Stimulated activated CD8-positive, alpha-beta memory T cell treated with anti-CD3 and anti-CD28 coated beads, Interleukin-4, amount 100 ng/mL, for 24 hours (primary cell): ENCODE results near the gene SLC6A14.

ENCODE experiments used
- DNase-seq: peaks from one replicate; pipeline ENCODE4 v3.0.0-alpha.2; 2020; ENCODE audit warnings: low read depth

The SLC6A14 gene, protein sequence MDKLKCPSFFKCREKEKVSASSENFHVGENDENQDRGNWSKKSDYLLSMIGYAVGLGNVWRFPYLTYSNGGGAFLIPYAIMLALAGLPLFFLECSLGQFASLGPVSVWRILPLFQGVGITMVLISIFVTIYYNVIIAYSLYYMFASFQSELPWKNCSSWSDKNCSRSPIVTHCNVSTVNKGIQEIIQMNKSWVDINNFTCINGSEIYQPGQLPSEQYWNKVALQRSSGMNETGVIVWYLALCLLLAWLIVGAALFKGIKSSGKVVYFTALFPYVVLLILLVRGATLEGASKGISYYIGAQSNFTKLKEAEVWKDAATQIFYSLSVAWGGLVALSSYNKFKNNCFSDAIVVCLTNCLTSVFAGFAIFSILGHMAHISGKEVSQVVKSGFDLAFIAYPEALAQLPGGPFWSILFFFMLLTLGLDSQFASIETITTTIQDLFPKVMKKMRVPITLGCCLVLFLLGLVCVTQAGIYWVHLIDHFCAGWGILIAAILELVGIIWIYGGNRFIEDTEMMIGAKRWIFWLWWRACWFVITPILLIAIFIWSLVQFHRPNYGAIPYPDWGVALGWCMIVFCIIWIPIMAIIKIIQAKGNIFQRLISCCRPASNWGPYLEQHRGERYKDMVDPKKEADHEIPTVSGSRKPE

DNA sequence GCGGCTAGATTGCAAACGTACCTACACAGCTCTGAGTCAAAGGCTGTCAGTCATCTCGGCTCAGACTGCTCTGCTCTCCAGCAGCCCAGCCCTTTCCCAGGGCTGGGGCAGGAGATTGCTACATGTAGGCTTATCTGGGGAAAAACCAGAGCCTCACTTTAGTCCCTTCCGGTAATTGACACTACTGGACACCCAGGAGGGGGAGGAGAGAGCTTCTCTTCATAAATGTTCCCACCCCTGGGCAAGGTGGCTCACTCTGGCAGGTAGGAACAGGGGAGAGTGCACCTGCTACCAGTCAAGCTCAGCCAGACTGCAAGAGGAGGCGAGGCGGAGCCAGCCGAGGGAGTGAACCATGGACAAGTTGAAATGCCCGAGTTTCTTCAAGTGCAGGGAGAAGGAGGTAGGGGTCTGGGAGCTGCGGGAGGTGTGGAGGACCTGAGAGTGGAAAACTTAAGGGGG lies at the start of gene SLC6A14:
Gene SLC6A14, plus strand, starts transcription at position 249 of the 459 bp plus-strand sequence. Its CDS starts 104 bp downstream, at position 353.
- DNase-seq: no peak

GRCh38 chrX:116395752-116396151 lies 40.7 kb upstream of the SLC6A14 start:
- DNase-seq: no peak

- no peak for DNase-seq
These were observed 36.7 kb upstream of the SLC6A14 start for GRCh38 chrX:116399681-116400080.

- no peak for DNase-seq
These were observed 27.2 kb upstream of the SLC6A14 start for GRCh38 chrX:116409219-116409618.

DNA sequence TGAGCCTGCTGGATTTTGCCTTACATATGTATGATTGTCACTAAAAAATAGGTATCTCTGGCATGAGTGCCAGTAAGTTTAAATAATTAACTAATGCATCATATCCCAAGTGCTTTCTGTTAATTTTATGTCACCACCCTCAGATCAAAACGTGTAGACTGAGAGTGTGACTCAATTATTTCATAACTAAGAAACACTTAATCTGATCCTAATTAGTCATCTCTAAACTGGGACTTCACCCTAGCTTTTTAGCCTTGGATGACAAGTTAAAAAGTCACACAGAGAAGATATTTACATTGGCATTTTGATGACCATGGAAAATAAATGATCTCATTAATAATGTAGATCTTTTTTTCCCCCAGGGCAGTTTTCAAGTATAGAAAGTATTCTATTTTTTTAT lies 23.1 kb upstream of the SLC6A14 start:
- DNase-seq: no peak

- DNase-seq: no peak
These were observed 19.2 kb upstream of the SLC6A14 start for GRCh38 chrX:116417214-116417613.

- no peak for DNase-seq
These were observed 18.4 kb upstream of the SLC6A14 start for GRCh38 chrX:116417968-116418367.

DNA sequence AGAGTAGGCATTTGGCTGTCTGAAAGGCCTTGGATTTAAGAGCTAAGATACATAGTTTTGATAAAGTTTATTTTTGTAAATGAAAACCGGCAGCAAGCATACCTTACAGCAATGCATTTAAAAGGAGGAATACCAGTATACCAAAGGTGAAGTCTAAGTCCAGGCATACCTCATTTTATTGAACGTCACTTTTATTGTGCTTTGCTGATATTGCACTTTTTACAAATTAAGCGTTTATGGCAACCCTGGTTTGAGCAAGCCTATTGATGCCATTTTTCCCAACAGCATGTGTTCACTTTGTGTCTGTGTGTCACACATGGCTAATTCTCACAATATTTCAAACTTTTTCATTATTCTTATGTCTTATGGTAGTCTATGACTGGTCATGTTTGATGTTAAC lies 8.4 kb upstream of the SLC6A14 start:
- no peak for DNase-seq

DNA sequence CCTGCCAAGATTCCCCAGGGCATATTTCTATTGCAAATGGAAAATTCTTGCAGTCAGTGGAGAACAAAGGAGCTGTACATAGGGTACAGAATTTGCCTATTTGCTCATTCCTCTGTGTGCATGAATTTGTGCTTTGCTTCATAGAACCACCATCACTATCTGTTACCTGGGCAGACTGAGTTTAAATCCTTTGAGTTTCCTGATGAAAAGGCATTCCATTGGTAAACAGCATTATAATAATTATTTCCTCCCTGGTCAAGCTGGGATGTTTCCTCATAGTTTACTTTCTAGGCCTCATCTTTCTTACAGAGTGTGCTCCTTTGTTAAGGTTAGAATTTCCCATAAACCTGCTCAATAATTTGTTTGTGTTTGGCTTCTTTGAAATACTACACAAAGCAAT lies 809 bp upstream of the SLC6A14 start:
- no peak for DNase-seq

GRCh38 chrX:116449156-116449555 lies 12.8 kb downstream of the SLC6A14 start:
- DNase-seq: no peak

GRCh38 chrX:116462822-116463221 lies 26.4 kb downstream of the SLC6A14 start, which contains the start of gene CT83:
CT83 (minus strand) TSS chrX:116462976; CDS start chrX:116462856, 120 bp downstream.
- DNase-seq: no peak

- DNase-seq: no peak
These were observed 43.7 kb downstream of the SLC6A14 start for GRCh38 chrX:116480059-116480458.

GRCh38 chrX:116490104-116490503 lies 53.7 kb downstream of the SLC6A14 start:
- no peak for DNase-seq

GRCh38 chrX:116493271-116493670 lies 56.9 kb downstream of the SLC6A14 start:
- no peak for DNase-seq

DNA sequence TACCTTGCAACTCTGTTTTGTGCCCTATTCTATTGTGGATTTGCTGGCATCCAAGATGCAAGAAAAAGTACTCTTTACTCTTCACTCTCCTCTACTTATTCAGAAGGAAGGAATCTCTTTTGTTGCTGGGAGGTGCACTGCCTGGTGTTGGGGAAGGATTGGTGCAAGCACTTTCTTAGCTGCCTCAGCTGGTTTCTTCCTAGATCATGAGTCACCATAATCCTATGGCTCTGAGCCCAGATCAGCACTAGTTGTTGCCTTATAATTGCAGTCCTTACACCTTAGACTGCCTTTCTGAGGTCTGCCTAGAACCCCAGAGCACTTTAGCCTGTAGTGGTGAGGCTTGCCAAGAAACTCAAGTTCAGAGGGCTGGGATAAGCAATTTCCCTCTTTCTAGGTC lies 63.4 kb downstream of the SLC6A14 start:
- no peak for DNase-seq
